GM12878 (cell line): ENCODE results near the gene CAMK2G. TPM values are rescaled to one million over a fixed set of nuclear protein-coding genes. Genes with fewer than 3 reads are reported as not detected.

Experiments
- ATAC-seq: fragments of 200-7000 bp; cut with Tn5 transposase; 3 replicates; pipeline ENCODE4 v1.9.1; 2020; ENCODE audit warnings: mild to moderate bottlenecking, moderate library complexity
- BruUV-seq: library from RNA; stranded (reverse); fragments of 400-500 nt; replicated peaks from 2 replicates; lab custom pipeline; 2021; lab: Mats Ljungman, UMichigan
- CTCF ChIA-PET: fragments of 300-600 bp; sonication (Branson Sonifier 250); formaldehyde crosslinking; extraction: SDS; loops from one replicate; lab custom pipeline; 2021; ENCODE audit warnings: inconsistent platforms; lab: Yijun Ruan, JAX
- POLR2A ChIA-PET: fragments of 350-600 bp; formaldehyde crosslinking; extraction: SDS; loops from one replicate; lab custom pipeline; 2021; ENCODE audit warnings: inconsistent platforms; lab: Charles Lee
- RAD21 ChIA-PET: fragments of 300-600 bp; sonication (Branson Sonifier 250); formaldehyde crosslinking; loops from one replicate; lab custom pipeline; 2023; ENCODE audit warnings: antibody characterized with exemption; ENCODE audit not compliant: unreplicated experiment; lab: Charles Lee
- SMC1A ChIA-PET: fragments of 300-600 bp; sonication (Branson Sonifier 250); formaldehyde crosslinking; loops from one replicate; lab custom pipeline; 2023; ENCODE audit not compliant: unreplicated experiment, uncharacterized antibody; lab: Charles Lee
- DNase-seq: peaks from one replicate; pipeline ENCODE4 v3.0.0-alpha.2; 2011; ENCODE audit warnings: low read depth, low spot score
- FAIRE-seq: peaks from 3 replicates; lab custom pipeline; 2011; peaks lifted over from hg19 to GRCh38; lab: Jason Lieb, UNC
- H2AFZ ChIP-seq: 2 replicates; pipeline ENCODE4 v1.6.0; 2011; ENCODE audit warnings: low read depth, low read length, control low read depth; ENCODE audit not compliant: control insufficient read depth
- H3K27ac ChIP-seq: 2 replicates; pipeline ENCODE4 v1.5.1; 2011; ENCODE audit warnings: control low read depth; ENCODE audit not compliant: control insufficient read depth, insufficient read depth
- H3K27me3 ChIP-seq, 2 experiments: replicated peaks in 1 of 2; 2 replicates each; pipeline versions ENCODE4 v1.6.0 to v1.6.1; 2011; ENCODE audit warnings: low read length in 1 of 2; ENCODE audit not compliant: control insufficient read depth in 2 of 2, insufficient read depth in 2 of 2
- H3K36me3 ChIP-seq, 2 experiments: 2 replicates each; pipeline ENCODE4 v1.5.1; 2011; ENCODE audit warnings: low read length in 1 of 2; ENCODE audit not compliant: control insufficient read depth in 2 of 2, insufficient read depth in 2 of 2
- H3K4me1 ChIP-seq: 2 replicates; pipeline ENCODE4 v1.6.1; 2011; ENCODE audit warnings: mild to moderate bottlenecking, low read length, moderate library complexity, mixed read lengths; ENCODE audit not compliant: control insufficient read depth, insufficient read depth
- H3K4me2 ChIP-seq: 2 replicates; pipeline ENCODE4 v1.6.0; 2011; ENCODE audit warnings: control low read depth; ENCODE audit not compliant: control insufficient read depth, insufficient read depth
- H3K4me3 ChIP-seq: fragments of 200-600 bp; sonication (generic); 2 replicates; pipeline ENCODE4 v1.5.1; 2016
- H3K79me2 ChIP-seq: 2 replicates; pipeline ENCODE4 v1.6.0; 2011; ENCODE audit warnings: low read length; ENCODE audit not compliant: control insufficient read depth, insufficient read depth
- H3K9ac ChIP-seq: 2 replicates; pipeline ENCODE4 v1.8.0; 2011; ENCODE audit warnings: low read length, control low read depth, mixed read lengths; ENCODE audit not compliant: control insufficient read depth, insufficient read depth
- H3K9me3 ChIP-seq: replicated peaks from 3 replicates; pipeline ENCODE4 v1.5.1; 2011; ENCODE audit warnings: mild to moderate bottlenecking, low read length; ENCODE audit not compliant: control insufficient read depth, insufficient read depth
- H4K20me1 ChIP-seq: 2 replicates; pipeline ENCODE4 v1.6.0; 2011; ENCODE audit not compliant: control insufficient read depth, insufficient read depth
- CBFB ChIP-seq: IDR thresholded peaks from 2 replicates; pipeline ENCODE4 v1.6.1; 2016; ENCODE audit warnings: antibody characterized with exemption, low read depth
- CREM ChIP-seq: IDR thresholded peaks from 2 replicates; pipeline ENCODE4 v1.6.1; 2014; ENCODE audit warnings: antibody characterized with exemption, low read depth
- EGR1 ChIP-seq, 2 experiments: IDR thresholded peaks; 1 replicate in 1 of 2; 2 replicates in 1 of 2; pipeline ENCODE4 v1.6.1; 2011 to 2012; ENCODE audit warnings: low read depth in 2 of 2, low read length in 2 of 2, borderline replicate concordance in 1 of 2, mild to moderate bottlenecking in 1 of 2, moderate library complexity in 1 of 2
- HDAC2 ChIP-seq: fragments of 200-600 bp; sonication (generic); IDR thresholded peaks from 2 replicates; pipeline ENCODE4 v1.6.1; 2017
- PAX5 ChIP-seq: IDR thresholded peaks from 2 replicates; pipeline ENCODE4 v1.6.1; 2011; ENCODE audit warnings: low read depth, low read length, borderline replicate concordance
- ZBTB33 ChIP-seq: fragments of 450-650 bp; IDR thresholded peaks from 2 replicates; pipeline ENCODE4 v1.6.1; 2017; ENCODE audit warnings: mild to moderate bottlenecking
- WGBS: methylation state at CpG from one replicate; pipeline ENCODE4 v1.1.6; 2016; ENCODE audit warnings: low lambda C conversion rate; ENCODE audit not compliant: insufficient replicate concordance, insufficient coverage; ENCODE audit errors: missing lambda C conversion rate; 5-methylcytosine and 5-hydroxymethylcytosine counted together
- in situ Hi-C: fragments of 300-500 bp; cut with MboI; formaldehyde crosslinking; loops from 9 replicates; pipeline ENCODE4 v1.14.3; 2018; ENCODE audit warnings: mixed read lengths
- intact Hi-C: fragments of 100-400 bp; cut with micrococcal nuclease; formaldehyde crosslinking; loops from one replicate; pipeline ENCODE4 v1.14.2; 2022; ENCODE audit not compliant: unreplicated experiment
- polyA plus RNA-seq, 11 experiments: library from polyadenylated mRNA; depleted of rRNA in 4 of 11; unstranded in 6 of 11; stranded (reverse) in 5 of 11; fragments of >200 nt; fragmentation: Nextera tagmentation in 4 of 11; fragmentation: Illumina TruSeq in 1 of 11; extraction: Ambion mirVana in 4 of 11; extraction: Trizol in 1 of 11; gene quantifications; 1 replicate in 1 of 11; 2 replicates in 10 of 11; pipeline versions ENCODE4 v1.2.1 to v1.2.3, GENCODE V29; 2011 to 2016; ENCODE audit warnings: inconsistent platforms in 2 of 11, missing spikeins in 2 of 11, low read depth in 1 of 11
- total RNA-seq, 4 experiments: library from RNA; depleted of rRNA in 3 of 4; stranded (reverse); fragments of >200 nt in 3 of 4; fragmentation: Illumina TruSeq in 1 of 4; extraction: Trizol in 1 of 4; gene quantifications; 2 replicates each; pipeline versions ENCODE4 v1.2.1 to v1.2.3, GENCODE V29; 2013 to 2021

Gene CAMK2G
- total and polyA plus RNA-seq, 10 of the 15 experiments (the other 5 are each of a cell fraction or from before 2014, with no cell fraction given): 5.5 to 24.3 (median 16.9) TPM

GRCh38 chr10:73873142-73873837 is 1.1 kb downstream of the CAMK2G start:
- Histone ChIP-seq H3K79me2 (peaks cover 6% of the 10 kb centered on the region), H3K4me1 (peaks cover 13% of the 10 kb centered on the region), H3K27me3 (no peaks in the 10 kb centered on the region), H4K20me1 (no peaks in the 10 kb centered on the region), H3K4me2 (peak overlapping the region; percentile 77), H2AFZ (no peak overlapping the region), H3K36me3 (no peaks in the 10 kb centered on the region), H3K27ac (no peak overlapping the region), H3K9ac (no peak overlapping the region; the same call in 1 of the 2 replicates), H3K4me3 (peak overlapping the region; percentile 68), H3K9me3 (no peaks in the 10 kb centered on the region)
- intact Hi-C loops: no loop called here
- ATAC-seq: no peak
- no TSS peak for BruUV-seq
- no peak for FAIRE-seq
- DNase-seq: no peak
- SMC1A ChIA-PET: interaction anchor here (1.9 kb wide), 1 partner anchor 24 kb away, joined by 4 read pairs; no protein-coding TSS in a partner anchor
- in situ Hi-C loops: no loop called here
- CTCF ChIA-PET: interaction anchor here (1.2 to 10.9 kb wide), 5 partner anchors 14 to 67 kb away, joined by 3 to 440 read pairs (median 7); no protein-coding TSS in a partner anchor
- POLR2A ChIA-PET: interaction anchor here (0.8 kb wide), 1 partner anchor 16 kb away, joined by 3 read pairs; no protein-coding TSS in a partner anchor
- 46% methylated on average over 23 of the region's 33 CpGs for whole genome bisulfite sequencing
- TF ChIP-seq CBFB (no peak), EGR1 (IDR thresholded peaks at IDR 0.05; ENCODE audit: borderline replicate concordance in 1 of 2, low read depth in 2 of 2, low read length in 2 of 2) (0 out of 3 replicates have a peak, but pooled peaks of 1 of the 2 experiments have one; percentile 12), ZBTB33 (no peak), PAX5 (no peak), HDAC2 (no peak), CREM (no peak)
- RAD21 ChIA-PET: interaction anchor here (0.6 to 21.4 kb wide), 5 partner anchors 11 to 66 kb away, joined by 3 to 616 read pairs (median 149); no protein-coding TSS in a partner anchor
